Tibial nerve (tissue), 4 donors: Measurements from ENCODE around the gene FBXL7. TPM values are rescaled to one million over a fixed set of nuclear protein-coding genes. Genes with fewer than 3 reads are reported as not detected.

Experiments
- DNase-seq, 2 donors: peaks; one replicate each; pipeline ENCODE4 v3.0.0-alpha.2; 2019; ENCODE audit warnings: low spot score in 2 of 2
- H3K27ac ChIP-seq, 4 donors: fragments of 200-600 bp; sonication (generic) in 3 of 4; one replicate each; pipeline ENCODE4 v1.5.1; 2017 to 2019; ENCODE audit warnings: mild to moderate bottlenecking in 1 of 4
- H3K27me3 ChIP-seq, 2 donors: fragments of 200-600 bp; sonication (generic) in 1 of 2; one replicate each; pipeline versions ENCODE4 v1.5.1 to v1.6.0; 2017 to 2019
- H3K36me3 ChIP-seq, 3 donors: fragments of 200-600 bp; sonication (generic); one replicate each; pipeline ENCODE4 v1.5.1; 2018 to 2019
- H3K4me1 ChIP-seq, 4 donors: fragments of 200-600 bp; sonication (generic) in 3 of 4; one replicate each; pipeline ENCODE4 v1.5.1; 2017 to 2019
- H3K4me3 ChIP-seq, 4 donors: fragments of 200-600 bp; sonication (generic) in 3 of 4; one replicate each; pipeline ENCODE4 v1.5.1; 2017 to 2019; ENCODE audit warnings: mild to moderate bottlenecking in 1 of 4, moderate library complexity in 1 of 4
- H3K9me3 ChIP-seq, 4 donors: fragments of 200-600 bp; sonication (generic) in 3 of 4; one replicate each; pipeline ENCODE4 v1.5.1; 2017 to 2019
- EP300 ChIP-seq, 2 donors: sonication (generic); formaldehyde crosslinking; IDR thresholded peaks; one replicate each; pipeline ENCODE4 v1.6.1; 2017; ENCODE audit warnings: antibody characterized with exemption in 2 of 2, mild to moderate bottlenecking in 1 of 2
- POLR2A ChIP-seq, 2 donors: fragments of 450-650 bp; IDR thresholded peaks; one replicate each; pipeline ENCODE4 v1.6.1; 2017; ENCODE audit warnings: antibody characterized with exemption in 2 of 2, mild to moderate bottlenecking in 2 of 2, moderate library complexity in 2 of 2
- WGBS, 2 donors: methylation state at CpG; one replicate each; pipeline ENCODE4 v1.1.5; 2018; 5-methylcytosine and 5-hydroxymethylcytosine counted together
- total RNA-seq, 4 donors: library from RNA; depleted of rRNA; stranded (reverse); fragments of >200 nt; gene quantifications; one replicate each; pipeline ENCODE4 v1.1.0, GENCODE V29; 2016
- TF ChIP-seq, protein P1 (sequence below), 5 experiments: fragments of 200-600 bp in 3 of 5; fragments of 450-650 bp in 2 of 5; sonication (generic) in 3 of 5; IDR thresholded peaks; one replicate each; pipeline ENCODE4 v1.5.1; 2016 to 2019; ENCODE audit warnings: antibody characterized with exemption in 5 of 5, mild to moderate bottlenecking in 3 of 5, moderate library complexity in 2 of 5

Gene FBXL7
- total RNA-seq, 4 donors from 2014 or later: 33.6 to 54.5 (median 40.9) TPM

DNA sequence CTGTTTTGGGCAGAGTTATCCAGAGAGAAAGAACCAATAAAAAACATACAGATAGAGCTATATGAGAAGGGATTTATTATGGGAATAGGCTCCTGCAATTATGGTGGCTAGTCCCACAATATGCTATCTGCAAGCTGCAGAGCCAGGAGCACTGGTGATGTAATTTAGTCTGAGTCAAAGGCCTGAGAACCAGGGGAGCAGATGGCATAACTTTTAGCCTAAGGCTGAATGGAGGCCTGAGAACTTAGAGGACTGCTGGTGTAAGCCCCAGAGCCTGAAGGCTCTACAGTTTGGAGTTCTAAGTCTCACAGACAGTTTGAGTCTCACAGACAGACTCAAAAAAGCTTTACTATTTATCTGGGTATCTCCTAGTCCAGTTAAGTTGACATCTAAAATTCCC lies 263.8 kb downstream of the FBXL7 start:
- no peak for TF ChIP-seq POLR2A (IDR thresholded peaks at IDR 0.05)
- TF ChIP-seq EP300 (IDR thresholded peaks at IDR 0.05): no peak
- TF ChIP-seq, protein P1, sequence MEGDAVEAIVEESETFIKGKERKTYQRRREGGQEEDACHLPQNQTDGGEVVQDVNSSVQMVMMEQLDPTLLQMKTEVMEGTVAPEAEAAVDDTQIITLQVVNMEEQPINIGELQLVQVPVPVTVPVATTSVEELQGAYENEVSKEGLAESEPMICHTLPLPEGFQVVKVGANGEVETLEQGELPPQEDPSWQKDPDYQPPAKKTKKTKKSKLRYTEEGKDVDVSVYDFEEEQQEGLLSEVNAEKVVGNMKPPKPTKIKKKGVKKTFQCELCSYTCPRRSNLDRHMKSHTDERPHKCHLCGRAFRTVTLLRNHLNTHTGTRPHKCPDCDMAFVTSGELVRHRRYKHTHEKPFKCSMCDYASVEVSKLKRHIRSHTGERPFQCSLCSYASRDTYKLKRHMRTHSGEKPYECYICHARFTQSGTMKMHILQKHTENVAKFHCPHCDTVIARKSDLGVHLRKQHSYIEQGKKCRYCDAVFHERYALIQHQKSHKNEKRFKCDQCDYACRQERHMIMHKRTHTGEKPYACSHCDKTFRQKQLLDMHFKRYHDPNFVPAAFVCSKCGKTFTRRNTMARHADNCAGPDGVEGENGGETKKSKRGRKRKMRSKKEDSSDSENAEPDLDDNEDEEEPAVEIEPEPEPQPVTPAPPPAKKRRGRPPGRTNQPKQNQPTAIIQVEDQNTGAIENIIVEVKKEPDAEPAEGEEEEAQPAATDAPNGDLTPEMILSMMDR (IDR thresholded peaks at IDR 0.05): no peak
- Histone ChIP-seq H3K27me3 (no peaks in the 10 kb centered on the region), H3K36me3 (no peaks in the 10 kb centered on the region), H3K4me1 (no peaks in the 10 kb centered on the region), H3K9me3 (no peaks in the 10 kb centered on the region), H3K4me3 (no peak overlapping the region), H3K27ac (no peak overlapping the region)
- no peak for DNase-seq

DNA sequence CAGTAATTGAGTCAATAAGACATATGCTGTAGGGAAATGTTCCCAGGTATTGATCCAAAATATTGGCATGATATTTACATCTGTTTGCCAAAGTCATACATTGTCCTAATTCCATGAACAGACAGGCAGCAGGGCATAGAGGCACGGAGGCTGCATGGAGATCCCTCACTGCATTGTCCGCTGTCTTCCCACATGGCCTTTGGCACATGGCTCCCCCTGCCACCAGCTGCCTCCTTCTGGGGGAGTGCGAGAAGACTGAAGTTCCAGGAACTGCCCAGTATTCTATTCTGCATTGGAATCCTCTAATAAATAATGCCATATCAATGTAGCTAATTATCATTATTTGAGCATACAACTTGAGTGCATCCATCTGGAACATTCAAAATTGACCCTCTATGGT lies 269.0 kb downstream of the FBXL7 start:
- DNase-seq: no peak
- Histone ChIP-seq H3K36me3 (no peaks in the 10 kb centered on the region), H3K4me1 (no peaks in the 10 kb centered on the region), H3K27ac (no peak overlapping the region), H3K9me3 (no peaks in the 10 kb centered on the region), H3K4me3 (no peak overlapping the region), H3K27me3 (no peaks in the 10 kb centered on the region)
- TF ChIP-seq POLR2A (IDR thresholded peaks at IDR 0.05): no peak
- no peak for TF ChIP-seq EP300 (IDR thresholded peaks at IDR 0.05)
- TF ChIP-seq, protein P1 (IDR thresholded peaks at IDR 0.05): no peak
- WGBS, 2 donors: 93 to 95% methylated on average over 3 of the region's 3 CpGs

DNA sequence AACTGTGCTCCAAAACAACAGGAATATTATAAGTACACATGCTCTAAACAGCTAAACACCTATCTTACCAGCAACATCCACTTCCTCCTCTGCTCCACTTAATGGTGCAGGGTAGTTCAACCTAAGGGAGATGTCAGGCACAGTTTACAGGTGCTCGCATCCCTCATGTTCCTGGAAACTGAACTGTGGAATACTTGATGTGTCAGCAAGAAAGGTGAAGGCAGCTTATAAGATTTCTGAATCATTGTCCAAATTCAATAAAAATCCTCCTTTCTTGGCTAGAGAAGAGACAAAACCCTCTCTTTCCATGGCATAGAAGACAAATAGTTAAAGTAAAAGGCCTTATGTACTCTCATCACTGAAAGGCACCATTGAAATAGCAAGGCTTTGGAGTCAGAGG lies 272.2 kb downstream of the FBXL7 start:
- 90 to 94% methylated on average over 1 of the region's 1 CpG for WGBS, 2 donors
- TF ChIP-seq, protein P1 (IDR thresholded peaks at IDR 0.05): no peak
- no peak for TF ChIP-seq POLR2A (IDR thresholded peaks at IDR 0.05)
- no peak for TF ChIP-seq EP300 (IDR thresholded peaks at IDR 0.05)
- H3K27me3 ChIP-seq: no peaks in the 10 kb centered on the region
- H3K4me3 ChIP-seq: no peak overlapping the region
- no peaks in the 10 kb centered on the region for H3K4me1 ChIP-seq
- no peaks in the 10 kb centered on the region for H3K9me3 ChIP-seq
- no peaks in the 10 kb centered on the region for H3K36me3 ChIP-seq
- no peak overlapping the region for H3K27ac ChIP-seq
- DNase-seq: no peak

DNA sequence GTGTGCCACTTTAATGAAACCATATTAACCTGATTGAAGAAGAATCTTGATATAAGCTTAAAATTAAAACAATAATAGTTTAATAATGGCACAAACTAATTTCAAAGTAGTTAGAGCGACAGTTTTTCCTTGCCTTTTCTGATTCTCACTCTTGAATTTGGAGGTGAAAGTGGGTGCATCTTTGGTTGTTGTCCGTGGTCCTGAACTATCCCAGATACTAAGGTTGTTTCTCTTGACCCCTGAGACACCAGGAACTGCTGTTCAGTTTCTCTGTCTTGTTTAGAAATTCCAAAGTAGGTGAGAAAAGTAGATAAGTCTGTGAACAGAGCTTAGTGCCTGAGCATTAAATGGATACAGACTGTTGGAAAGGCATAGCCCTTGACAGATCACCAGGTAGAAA lies 274.7 kb downstream of the FBXL7 start:
- no peak overlapping the region for H3K27ac ChIP-seq
- TF ChIP-seq POLR2A (IDR thresholded peaks at IDR 0.05) (no peak), EP300 (IDR thresholded peaks at IDR 0.05) (no peak)
- TF ChIP-seq, protein P1 (IDR thresholded peaks at IDR 0.05): no peak
- no peak for DNase-seq
- H3K27me3 ChIP-seq: no peaks in the 10 kb centered on the region
- no peaks in the 10 kb centered on the region for H3K9me3 ChIP-seq
- H3K4me3 ChIP-seq: no peak overlapping the region
- no peaks in the 10 kb centered on the region for H3K4me1 ChIP-seq
- whole genome bisulfite sequencing, 2 donors: 77 to 80% methylated on average over 2 of the region's 2 CpGs
- H3K36me3 ChIP-seq: no peaks in the 10 kb centered on the region

DNA sequence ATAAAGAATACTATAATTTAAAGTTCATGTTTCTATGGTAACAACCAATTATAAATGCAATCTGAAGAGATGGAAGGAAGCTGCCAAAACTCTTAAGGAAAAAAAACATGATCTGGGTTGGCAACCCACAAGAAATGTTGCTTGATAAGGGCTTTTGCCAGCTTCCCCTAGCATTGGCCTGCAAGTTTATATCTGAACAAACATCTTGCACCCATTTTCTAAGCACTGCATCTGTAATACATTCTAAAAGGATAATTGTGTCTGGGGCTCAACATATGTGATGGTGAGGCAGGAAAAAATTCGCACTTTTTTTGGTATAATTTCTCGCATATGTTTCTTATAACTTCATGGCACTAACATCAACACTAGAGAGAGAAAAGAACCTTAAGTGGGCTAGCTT lies 276.4 kb downstream of the FBXL7 start:
- Histone ChIP-seq H3K4me3 (no peak overlapping the region), H3K4me1 (no peaks in the 10 kb centered on the region), H3K27ac (no peak overlapping the region), H3K27me3 (no peaks in the 10 kb centered on the region), H3K9me3 (no peaks in the 10 kb centered on the region), H3K36me3 (no peaks in the 10 kb centered on the region)
- DNase-seq: no peak
- WGBS, 2 donors: 67 to 85% methylated on average over 2 of the region's 2 CpGs
- TF ChIP-seq POLR2A (IDR thresholded peaks at IDR 0.05): no peak
- TF ChIP-seq, protein P1 (IDR thresholded peaks at IDR 0.05): no peak
